SU-DHL-6 (cell line): ENCODE results near the gene EHHADH.

Source experiments
- CTCF ChIP-seq: fragments of 200-600 bp; sonication (generic); IDR thresholded peaks from one replicate; pipeline ENCODE4 v1.5.1; 2017; ENCODE audit warnings: antibody characterized with exemption, mild to moderate bottlenecking, low read length, moderate library complexity; ENCODE audit not compliant: insufficient read depth, poor library complexity, severe bottlenecking
- EZH2phosphoT487 ChIP-seq: fragments of 200-600 bp; sonication (generic), shearing (Covaris generic); conservative IDR thresholded peaks from 2 replicates; pipeline ENCODE4 v1.6.1; 2018; ENCODE audit warnings: mild to moderate bottlenecking, antibody characterized with exemption, low read length, moderate library complexity, mixed read lengths

- TF ChIP-seq CTCF (no peak), EZH2phosphoT487 (no peak)
These were observed 66.5 kb downstream of the EHHADH start for GRCh38 chr3:185187391-185187790.
